HG02588 (cell line): ENCODE results near the gene OSBP.
"Not testable (repeated sequence)": the region's sequence is repeated elsewhere in the genome, so short reads cannot be mapped to it uniquely, and the experiment has no call there.

Source experiments
- ATAC-seq: cut with Tn5 transposase; IDR thresholded peaks from one replicate; pipeline ENCODE4 v1.9.1; 2021; ENCODE audit warnings: mild to moderate bottlenecking, moderate library complexity; ENCODE audit not compliant: unreplicated experiment

Gene OSBP

DNA sequence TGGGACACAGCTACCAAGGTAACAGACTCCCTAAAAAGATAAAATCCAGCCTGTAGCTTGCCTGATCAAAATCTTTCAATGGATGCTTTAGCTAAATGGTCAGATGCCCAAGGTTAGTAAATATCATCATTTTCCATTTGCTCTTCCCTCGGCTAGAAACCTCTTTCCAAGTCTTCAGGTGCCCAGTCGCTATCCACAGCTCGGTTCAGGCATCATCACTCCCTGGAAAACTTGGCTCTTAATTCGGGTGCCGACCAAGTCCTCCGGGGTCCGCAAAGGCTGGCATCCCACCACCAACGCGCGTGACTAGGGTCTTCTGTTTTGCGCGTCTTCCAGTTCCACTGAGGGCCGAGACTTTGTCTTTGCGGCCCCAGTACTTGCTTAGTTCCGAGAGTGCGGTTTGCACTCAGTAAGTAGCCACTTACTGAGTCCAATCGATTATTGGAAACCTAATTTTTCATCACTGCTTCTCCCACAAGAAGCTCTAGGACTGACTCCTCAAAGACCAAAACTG lies 59.9 kb downstream of the OSBP start:
- ATAC-seq: no peak

DNA sequence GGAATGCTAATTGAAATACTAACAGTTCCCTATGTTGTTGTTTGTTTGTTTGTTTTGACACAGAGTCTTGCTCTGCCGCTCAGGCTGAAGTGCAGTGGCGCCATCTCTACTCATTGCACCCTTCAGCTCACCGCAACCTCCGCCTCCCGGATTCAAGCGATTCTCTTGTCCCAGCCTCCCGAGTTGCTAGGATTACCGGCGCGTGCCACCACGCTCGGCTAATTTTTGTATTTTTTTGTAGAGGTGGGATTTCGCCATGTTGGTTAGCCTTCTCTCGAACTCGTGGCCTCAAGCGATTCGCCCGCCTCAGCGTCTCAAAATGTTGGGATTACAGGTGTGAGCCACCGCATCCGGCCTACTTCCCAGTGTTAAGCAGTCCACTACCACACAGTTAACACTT lies 62.3 kb downstream of the OSBP start:
- no peak for ATAC-seq

DNA sequence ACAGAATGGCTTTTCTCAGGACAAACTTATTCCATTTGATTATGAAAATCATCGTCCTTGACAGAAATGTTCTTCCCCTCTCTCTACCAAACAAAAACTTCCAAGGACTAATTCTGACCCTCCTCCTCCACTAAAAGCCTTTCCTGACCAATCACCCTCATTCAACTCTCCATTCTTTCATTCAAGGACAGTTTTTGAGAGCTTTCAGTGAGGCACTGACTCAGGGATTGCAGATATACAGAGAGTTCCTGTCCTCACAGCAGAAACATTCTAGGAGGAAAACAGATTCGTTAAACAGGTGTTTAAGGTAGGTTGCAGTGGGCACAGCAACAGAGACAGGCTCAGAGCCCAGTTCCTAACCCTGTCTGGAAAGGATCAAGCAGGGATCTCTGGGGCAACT lies 62.7 kb downstream of the OSBP start:
- no peak for ATAC-seq

DNA sequence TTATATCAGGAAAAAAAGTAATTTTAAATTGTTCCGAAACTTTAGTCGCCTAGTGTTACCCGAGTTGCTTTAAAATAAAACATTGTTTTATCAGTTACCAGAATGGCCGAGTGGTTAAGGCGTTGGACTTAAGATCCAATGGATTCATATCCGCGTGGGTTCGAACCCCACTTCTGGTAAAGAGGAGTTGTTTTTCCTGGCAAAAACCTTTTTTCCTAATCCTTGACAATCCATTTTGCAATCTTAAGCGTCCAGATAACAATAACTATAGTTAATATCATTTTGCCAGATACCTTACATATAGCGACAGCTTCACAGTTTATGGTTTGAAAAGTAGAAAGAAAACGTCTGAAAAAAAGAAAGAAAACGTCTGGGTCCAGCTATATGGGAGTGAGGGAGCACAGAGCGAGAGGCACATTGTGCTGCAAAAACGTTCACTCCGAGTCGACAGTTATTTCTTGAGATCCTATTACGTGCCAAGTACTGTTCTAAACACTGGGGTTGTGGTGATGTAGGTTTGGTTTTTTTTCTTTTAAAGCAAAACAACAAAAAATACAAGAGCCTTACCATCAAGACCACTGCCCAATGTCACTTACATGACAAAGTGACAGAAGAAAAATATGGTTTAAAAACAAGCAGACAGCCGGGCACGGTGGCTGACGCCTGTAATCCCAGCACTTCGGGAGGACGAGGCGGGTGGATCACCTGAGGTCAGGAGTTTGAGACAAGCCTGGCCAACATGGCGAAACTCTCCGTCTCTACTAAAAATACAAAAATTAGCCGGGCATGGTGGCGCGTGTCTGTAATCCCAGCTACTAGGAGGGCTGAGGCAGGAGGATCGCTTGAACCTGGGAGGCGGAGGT lies 63.7 kb downstream of the OSBP start:
- ATAC-seq: no peak

DNA sequence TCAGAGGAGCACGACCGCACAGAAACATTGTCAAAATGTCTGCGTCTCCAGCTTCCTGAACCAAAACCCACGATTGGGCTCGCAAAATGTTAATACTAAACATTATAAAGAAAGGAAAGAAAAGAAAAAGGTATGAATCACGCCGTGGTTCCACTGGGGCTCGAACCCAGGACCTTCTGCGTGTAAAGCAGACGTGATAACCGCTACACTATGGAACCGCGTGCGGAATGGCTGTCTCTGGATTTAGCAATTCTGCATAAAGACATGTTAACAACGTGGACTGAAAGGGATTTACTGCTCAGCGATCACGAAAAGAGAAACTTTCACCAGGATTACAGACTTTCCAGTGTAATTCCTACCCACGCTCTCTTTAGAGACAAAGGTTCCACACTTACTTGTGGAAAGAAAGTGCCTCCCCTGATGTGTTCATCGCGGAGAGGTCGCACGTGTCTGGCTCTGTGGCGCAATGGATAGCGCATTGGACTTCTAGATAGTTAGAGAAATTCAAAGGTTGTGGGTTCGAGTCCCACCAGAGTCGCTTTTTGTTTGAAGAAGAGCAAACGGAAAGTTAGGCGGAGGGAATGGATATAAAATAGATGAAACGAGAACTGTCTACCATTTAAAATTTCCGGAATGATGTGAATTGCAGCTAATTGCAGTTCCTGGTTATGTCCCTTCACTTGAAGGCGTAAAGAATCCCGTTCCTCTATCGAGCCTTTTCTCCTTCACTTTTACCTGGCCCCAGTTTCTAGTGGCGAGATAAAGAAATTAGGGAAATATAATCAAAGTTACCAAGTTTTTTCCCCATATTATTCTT lies 64.5 kb downstream of the OSBP start:
- peak; percentile 29 for ATAC-seq

DNA sequence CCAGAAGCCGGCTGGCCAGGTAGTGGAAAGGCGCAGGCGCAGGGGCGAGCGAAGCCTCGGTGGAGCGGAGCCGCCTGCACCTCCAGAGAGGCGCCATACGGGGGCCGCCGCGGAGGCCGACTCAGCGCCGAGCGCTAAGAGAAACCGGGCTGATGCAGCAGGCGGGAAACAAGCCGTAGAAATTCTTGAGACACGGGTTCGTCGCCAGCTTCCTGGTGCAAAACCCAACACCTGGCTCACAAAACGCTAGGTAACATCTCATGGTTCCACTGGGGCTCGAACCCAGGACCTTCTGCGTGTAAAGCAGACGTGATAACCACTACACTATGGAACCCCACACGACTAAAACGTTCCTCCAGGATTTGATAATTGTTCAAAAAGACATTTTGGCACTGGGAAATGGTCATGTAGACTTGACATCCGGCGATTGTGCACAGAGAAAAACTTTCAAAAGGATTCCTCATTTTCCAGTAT lies 65.2 kb downstream of the OSBP start:
- ATAC-seq: peak; percentile 87

DNA sequence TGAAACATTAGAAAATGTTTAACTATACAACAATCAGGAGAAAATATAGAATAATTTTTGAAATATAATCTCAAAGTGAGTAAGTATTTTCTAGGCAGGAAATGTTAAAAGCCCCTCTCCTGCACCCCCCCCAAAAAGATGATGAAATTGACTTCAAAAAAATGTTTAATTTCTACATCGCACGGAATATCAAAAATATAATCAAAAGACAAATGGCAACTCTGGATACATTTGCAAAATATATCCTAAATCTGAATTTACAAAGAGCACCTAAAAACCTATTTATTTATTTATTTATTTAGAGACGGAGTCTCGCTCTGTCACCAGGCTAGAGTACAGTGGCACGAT lies 67.3 kb downstream of the OSBP start:
- no peak for ATAC-seq

DNA sequence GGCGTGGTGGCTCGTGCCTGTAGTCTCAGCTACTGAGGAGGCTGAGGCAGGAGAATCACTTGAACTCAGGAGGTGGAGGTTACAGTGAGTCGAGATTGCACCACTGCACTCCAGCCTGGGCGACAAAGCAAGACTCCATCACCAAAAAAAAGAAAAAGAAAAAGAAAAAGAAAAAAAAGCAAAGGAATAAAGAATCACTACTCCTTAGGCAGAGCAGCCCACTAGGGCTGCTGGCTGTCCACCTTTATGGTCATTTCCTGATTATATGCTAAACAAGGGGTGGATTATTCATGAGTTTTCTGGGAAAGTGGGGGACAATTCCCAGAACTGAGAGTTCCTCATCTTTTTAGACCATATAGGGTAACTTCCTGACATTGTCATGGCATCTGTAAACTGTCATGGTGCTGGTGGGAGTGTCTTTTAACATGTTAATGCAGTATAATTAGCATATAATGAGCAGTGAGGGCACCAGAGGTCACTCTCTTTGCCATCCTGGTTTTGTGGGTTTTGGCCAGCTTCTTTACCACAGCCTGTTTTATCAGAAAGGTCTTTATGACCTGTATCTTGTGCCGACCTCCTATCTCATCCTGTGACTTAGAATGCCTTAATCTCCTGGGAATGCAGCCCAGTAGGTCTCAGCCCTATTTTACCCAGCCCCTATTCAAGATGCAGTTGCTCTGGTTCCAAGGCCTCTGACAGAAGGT lies 67.8 kb downstream of the OSBP start:
- ATAC-seq: not testable (repeated sequence)

DNA sequence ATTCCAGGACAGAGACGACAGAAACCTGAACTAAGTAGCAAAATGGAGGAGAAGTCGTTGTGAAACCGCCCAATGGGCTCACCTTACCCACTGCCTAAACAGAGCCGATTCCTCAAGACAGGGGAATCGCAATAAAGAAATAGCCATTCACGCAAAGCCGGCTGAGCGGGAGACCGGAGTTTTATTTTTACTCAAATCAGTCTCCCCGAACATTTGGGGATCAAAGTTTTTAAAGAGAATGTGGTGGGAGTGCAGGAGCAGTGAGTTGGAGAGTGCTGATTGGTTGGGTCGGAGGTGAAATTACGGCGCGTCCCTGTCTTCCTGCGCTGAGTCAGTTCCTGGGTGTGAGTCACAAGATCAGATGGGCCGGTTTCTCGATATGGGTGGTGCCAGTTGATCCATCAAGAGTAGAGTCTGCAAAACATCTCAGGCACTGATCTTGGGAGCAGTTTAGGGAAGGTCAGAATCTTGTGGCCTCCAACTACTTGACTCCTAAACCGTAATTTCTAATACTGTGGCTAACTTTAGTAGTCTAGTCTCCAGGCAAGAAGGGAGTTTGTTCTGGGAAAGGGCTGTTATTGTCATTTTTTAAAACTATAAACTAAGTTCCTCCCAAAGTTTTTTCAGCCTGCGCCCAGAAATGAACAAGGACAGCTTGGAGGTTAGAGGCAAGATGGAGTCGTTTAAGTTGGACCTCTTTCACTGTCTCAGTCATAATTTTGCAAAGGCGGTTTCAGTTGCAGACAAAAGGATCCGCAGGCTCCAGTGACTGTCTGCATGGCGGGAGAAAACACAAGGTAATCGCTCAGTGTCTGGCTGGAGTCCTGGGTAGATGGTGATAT lies 70.2 kb downstream of the OSBP start:
- no peak for ATAC-seq

DNA sequence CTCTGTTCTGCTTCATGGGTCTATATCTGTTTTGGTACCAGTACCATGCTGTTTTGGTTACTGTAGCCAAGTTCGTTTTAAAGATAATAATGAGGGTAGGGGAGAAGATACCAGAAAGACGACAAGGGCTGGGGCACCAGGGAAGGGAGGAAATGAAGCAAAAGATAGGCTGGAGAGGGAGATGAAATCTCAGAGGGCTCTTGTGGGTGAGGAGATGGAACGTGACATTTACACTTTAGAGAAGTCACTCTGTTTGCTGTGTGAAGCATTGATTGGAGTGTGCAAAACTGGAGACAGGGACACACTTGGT lies 70.8 kb downstream of the OSBP start:
- ATAC-seq: no peak

DNA sequence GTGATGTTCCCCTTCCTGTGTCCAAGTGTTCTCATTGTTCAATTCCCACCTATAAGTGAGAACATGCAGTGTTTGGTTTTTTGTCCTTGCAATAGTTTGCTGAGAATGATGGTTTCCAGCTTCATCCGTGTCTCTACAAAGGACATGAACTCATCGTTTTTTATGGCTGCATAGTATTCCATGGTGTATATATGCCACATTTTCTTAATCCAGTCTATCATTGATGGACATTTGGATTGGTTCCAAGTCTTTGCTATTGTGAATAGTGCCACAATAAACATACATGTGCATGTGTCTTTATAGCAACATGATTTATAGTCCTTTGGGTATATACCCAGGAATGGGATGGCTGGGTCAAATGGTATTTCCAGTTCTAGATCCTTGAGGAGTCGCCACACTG lies 71.9 kb downstream of the OSBP start:
- ATAC-seq: not testable (repeated sequence)

DNA sequence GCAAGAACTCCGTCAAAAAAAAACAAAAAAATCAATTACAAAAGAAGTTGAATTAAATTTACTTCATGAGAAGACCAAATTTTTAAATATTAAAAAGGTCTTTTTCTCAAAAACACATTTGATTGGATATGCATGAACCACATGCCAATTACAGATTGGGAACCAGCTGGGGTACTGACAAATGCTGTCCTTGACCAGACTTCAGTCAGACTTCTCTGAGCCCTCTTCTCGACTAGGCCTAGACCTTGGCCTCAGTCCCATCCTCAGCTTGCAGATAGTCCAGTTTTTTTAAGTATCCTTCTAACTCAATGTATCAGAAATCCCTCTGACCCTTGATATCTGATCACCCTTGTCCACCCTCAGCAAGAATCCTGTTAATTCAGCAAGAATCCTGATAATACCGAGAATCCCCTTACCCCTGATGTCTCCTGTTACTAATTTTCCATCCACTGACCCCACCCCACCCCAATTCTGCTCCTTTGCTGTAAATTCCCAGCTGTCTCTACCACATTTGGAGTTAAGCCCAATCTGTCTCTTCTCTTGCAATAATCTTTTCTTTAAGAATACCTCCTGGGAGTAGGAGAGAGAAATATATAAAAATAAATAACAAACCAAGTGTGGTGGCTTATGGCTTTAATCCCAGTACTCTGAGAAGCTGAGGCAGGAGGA lies 73.3 kb downstream of the OSBP start:
- no peak for ATAC-seq

DNA sequence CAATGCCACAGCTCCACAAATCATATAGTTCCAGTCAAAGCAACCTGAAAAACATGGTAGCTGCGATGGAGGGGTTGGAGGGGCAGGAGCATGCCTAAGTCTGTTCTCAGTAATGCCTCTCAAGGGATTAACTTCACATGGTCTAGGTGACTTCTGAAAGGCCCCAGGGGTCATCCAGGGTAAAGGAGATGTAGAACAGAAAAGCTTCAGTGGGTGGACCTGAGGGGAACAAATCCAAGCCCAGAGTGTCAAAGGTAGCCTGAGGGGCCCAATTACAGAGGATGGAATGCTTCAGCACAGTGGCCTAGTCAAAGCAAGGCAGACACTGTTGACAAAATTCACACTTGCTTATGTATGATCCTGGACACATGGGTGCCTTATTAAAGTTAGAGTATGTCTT lies 80.9 kb downstream of the OSBP start:
- no peak for ATAC-seq

DNA sequence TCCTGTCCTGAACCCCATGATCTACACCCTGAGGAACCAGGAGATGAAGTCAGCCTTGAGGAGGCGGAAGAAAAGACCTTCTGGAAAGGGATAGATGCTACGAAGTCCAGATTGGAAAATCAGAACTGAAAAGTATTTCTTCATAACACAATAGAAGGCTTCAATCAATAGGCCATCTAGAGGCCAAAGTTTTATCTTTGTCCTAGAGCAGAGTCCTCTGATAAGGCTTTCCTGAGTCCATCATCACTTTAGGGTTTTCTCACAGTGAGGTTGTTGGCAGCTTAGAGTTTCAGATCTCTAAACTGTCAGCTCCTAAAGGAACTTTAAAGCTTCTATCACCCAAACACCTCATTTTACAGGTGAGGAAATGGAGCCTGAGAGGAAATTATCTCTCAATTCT lies 83.0 kb downstream of the OSBP start:
- no peak for ATAC-seq

DNA sequence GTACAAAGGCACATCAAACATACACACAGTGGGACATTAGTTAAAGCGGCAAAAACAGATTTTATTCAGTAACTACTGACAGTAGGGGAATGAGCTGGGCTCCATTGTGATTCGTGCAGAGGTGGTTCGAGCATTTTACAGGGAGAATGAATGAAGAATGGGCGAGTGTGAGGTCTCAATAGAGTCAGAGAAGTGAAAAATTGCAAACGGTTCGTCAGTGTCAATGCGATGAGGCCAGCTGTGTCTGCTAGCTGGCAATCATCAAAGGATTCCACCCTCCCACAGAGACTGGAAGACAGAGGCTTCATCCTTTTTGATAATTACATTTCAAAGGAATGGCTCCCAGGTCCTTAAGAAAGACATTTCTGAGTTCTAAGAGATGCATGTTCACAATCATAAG lies 86.9 kb downstream of the OSBP start:
- ATAC-seq: no peak
